Measurements from ENCODE around the gene NFATC1.

The NFATC1 gene

DNA sequence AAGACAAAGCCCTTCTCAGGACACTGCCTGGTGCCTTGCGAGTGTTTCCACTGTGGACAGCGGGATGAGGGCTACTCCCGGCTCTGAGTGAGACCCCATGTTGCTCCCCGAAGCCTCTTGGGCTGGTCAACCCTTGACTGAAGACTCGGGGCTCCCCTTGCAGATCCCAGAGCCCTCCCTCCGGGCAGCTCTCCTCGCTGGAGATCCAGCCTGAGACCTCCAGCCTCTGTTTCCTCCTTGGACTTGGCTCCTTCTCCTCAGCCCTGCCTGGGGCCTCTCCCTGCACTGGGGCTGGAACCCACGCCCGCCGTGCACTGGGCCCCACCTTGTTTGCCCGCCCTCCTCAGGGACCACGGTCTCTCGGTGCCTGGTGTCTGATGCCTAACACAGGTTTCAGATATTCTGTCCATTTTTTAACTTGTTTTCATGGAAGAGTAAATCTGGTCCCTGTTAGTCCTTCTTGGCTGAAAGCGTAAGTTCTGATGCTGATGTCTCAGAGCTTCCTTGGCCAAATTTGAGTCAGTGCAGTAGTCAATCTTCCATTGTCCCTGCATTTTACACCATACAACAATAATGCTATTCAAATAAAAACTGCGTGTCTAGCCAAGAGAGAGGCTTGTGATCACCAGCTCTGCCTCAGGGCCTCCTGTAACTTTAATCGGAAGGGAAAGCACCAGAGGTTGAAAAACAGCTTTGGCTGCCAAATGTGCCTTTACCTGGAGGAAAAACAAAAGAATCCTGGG is 144.6 kb downstream of the NFATC1 start:
- in situ Hi-C loops (cut with MboI; ENCODE audit: low pct_unique_long_range_greater_than_20kb, low sequenced_read_pairs, unreplicated experiment): no loop called here
- TF ChIP-seq, protein P1, sequence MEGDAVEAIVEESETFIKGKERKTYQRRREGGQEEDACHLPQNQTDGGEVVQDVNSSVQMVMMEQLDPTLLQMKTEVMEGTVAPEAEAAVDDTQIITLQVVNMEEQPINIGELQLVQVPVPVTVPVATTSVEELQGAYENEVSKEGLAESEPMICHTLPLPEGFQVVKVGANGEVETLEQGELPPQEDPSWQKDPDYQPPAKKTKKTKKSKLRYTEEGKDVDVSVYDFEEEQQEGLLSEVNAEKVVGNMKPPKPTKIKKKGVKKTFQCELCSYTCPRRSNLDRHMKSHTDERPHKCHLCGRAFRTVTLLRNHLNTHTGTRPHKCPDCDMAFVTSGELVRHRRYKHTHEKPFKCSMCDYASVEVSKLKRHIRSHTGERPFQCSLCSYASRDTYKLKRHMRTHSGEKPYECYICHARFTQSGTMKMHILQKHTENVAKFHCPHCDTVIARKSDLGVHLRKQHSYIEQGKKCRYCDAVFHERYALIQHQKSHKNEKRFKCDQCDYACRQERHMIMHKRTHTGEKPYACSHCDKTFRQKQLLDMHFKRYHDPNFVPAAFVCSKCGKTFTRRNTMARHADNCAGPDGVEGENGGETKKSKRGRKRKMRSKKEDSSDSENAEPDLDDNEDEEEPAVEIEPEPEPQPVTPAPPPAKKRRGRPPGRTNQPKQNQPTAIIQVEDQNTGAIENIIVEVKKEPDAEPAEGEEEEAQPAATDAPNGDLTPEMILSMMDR (IDR thresholded peaks at IDR 0.05; ENCODE audit: extremely low read depth, insufficient read depth, missing control alignments): no peak
- DNase-seq (ENCODE audit: low spot score): no peak

DNA sequence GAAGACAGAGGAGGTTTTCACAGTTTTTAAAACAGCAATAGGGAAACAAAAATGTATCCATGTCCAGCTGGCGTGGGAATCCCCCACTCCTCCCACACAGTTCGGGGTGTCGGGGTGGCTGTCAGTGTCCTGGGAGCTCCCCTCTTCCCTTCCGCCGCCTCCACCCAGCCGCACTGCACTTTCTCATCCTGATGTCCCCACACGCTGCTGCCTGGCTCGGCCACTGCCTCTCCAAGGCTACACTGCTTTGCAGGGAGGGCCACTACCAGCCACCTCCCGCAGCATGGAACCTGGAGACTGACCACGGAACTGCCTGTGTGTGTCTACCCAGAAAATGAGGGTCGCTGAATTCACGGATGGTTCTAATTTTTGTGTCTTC is 145.2 kb downstream of the NFATC1 start:
- TF ChIP-seq, protein P1 (IDR thresholded peaks at IDR 0.05; ENCODE audit: extremely low read depth, insufficient read depth, missing control alignments): no peak
- in situ Hi-C loops (cut with MboI; ENCODE audit: low pct_unique_long_range_greater_than_20kb, low sequenced_read_pairs, unreplicated experiment): no loop called here
- no peak for DNase-seq (ENCODE audit: low spot score)

DNA sequence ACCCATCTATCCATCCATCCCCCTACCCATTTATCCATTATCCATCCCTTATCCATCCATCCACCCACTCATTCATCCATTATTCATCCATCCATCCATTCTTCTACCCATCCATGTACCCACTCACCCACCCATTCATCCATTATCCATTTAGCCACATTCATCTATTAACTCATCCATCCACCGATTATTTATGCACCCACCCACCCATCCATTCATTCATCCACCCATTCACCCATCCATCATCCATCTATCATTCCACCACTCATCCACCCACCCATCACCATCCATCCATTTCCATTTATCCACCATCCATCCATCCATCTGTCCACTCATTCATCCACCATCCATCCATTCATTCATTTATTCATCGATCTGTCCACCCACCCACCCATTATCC is 146.5 kb downstream of the NFATC1 start:
- in situ Hi-C loops (cut with MboI; ENCODE audit: low pct_unique_long_range_greater_than_20kb, low sequenced_read_pairs, unreplicated experiment): no loop called here
- TF ChIP-seq, protein P1 (IDR thresholded peaks at IDR 0.05; ENCODE audit: extremely low read depth, insufficient read depth, missing control alignments): no peak
- DNase-seq (ENCODE audit: low spot score): no peak

DNA sequence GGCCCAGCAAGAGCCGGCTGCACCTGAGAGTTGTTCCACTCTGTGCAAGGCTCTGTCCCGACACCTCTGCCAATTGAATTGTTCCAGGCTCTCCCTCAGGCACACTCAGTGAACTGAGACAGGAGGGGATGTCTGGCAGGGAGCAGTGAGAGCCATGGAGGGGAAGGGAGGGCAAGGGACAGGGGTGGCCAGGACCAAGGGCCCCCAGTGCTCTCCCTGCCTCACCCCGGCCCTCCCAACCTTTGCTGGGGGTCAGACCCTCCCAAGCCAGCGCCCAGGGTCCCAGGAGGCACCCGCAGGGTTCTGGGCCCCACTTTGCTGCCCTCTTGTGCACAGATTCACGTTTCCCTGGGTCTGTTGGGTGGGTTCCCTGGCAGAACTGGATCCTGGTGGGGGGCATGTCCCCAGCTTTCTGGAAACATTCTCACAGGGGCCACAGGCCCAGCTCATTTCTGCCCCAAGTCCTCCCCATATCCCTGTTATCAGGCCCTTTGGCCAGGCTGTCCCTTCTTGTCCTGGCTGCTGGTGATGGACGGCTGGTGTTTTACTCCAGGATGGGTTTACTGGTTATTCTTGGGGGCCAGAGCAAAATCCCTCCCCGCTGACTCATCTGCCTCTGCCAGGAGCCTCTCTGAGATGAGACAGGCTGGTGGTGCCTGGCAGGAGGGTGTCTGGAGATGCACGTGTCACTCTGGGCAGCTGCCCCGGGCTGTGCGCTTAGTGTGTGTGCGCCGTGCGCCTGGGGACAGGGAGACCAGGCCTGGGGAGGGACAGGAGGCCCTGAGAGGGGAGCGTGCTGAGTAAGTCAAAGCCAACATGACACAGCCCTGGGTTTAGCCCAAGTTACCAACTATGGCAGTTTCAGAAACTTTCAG is 147.4 kb downstream of the NFATC1 start:
- in situ Hi-C loops (cut with MboI; ENCODE audit: low pct_unique_long_range_greater_than_20kb, low sequenced_read_pairs, unreplicated experiment): no loop called here
- TF ChIP-seq, protein P1 (IDR thresholded peaks at IDR 0.05; ENCODE audit: extremely low read depth, insufficient read depth, missing control alignments): no peak
- DNase-seq (ENCODE audit: low spot score): no peak

DNA sequence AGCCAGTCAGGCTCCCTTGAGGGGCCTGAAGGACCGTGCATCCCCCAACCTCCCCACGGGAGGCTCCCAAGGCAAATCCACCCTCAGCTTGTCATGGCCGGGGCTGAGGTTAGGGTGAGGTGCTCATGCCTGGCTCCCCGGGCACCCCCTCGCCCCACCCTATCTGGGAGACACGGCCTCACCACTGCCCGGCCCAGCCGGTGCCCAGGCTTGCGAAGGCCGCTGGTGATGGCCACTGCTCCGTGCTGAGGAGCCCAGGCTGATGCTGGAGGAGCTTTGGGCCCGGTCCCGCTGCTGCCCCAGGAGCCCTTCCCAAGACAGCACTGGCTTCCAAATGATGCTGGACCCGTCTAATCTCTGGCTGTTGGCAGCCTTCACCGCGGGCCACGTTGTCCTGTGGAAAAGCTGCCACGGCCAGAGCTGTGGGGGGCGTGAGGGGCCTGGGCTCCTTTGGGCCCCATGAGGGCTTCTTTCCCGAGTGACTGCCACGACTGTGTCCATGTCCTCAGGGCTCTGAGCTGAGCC is 148.2 kb downstream of the NFATC1 start:
- TF ChIP-seq, protein P1 (IDR thresholded peaks at IDR 0.05; ENCODE audit: extremely low read depth, insufficient read depth, missing control alignments): no peak
- in situ Hi-C loops (cut with MboI; ENCODE audit: low pct_unique_long_range_greater_than_20kb, low sequenced_read_pairs, unreplicated experiment): no loop called here
- DNase-seq (ENCODE audit: low spot score): no peak

- TF ChIP-seq, protein P1 (IDR thresholded peaks at IDR 0.05; ENCODE audit: extremely low read depth, insufficient read depth, missing control alignments): no peak
- in situ Hi-C loops (cut with MboI; ENCODE audit: low pct_unique_long_range_greater_than_20kb, low sequenced_read_pairs, unreplicated experiment): no loop called here
- no peak for DNase-seq (ENCODE audit: low spot score)
These were observed 148.7 kb downstream of the NFATC1 start for GRCh38 chr18:79544386-79544963.
